Measurements from ENCODE around the gene OR2T6.
"Not testable (repeated sequence)": the region's sequence is repeated elsewhere in the genome, so short reads cannot be mapped to it uniquely, and the experiment has no call there.

The OR2T6 gene, protein sequence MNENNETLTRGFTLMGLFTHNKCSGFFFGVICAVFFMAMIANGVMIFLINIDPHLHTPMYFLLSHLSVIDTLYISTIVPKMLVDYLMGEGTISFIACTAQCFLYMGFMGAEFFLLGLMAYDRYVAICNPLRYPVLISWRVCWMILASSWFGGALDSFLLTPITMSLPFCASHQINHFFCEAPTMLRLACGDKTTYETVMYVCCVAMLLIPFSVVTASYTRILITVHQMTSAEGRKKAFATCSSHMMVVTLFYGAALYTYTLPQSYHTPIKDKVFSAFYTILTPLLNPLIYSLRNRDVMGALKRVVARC

DNA sequence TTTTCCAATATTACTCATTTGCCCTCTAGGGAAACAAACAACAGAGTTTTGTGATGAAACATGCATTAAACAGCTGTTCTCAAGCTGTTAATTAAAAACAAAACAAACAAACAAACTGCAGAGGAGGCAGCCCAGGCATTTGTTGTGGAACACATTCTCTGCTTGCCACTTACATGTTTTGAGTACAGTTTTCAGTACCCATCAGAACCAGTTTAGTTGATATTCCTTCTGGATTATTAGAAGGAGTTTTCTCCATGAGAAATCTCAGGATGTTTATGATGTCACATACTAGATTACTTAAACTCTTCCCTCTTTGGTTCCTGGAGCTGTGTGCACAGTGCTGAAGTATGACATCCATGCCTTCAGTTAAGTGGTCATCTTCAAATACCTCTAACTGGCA, at the start of gene OR2T6:
Gene OR2T6 (plus strand): TSS at position 301 of the 400 bp plus-strand sequence. CDS start 11,863 bp downstream, outside the sequence.
- no peak for DNase-seq

DNA sequence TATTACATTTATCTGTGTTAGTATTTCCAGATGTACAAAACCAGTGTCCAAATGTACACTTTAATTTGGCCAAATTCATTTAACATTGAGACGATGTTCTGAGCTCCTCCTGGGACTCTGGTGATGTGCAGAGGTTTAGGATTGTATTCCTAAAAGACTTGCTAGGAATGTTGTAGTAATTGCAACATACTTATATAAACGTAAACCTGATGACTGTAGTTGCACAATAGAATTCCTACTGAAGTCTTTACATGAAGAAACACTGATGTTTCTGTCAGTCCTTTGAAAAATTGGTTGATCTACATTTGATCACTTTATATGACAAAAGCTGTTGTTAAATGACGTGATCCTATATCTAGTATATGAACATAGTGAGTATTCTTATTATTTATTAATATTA, 32.1 kb upstream of the OR2T6 start:
- no peak for DNase-seq

DNA sequence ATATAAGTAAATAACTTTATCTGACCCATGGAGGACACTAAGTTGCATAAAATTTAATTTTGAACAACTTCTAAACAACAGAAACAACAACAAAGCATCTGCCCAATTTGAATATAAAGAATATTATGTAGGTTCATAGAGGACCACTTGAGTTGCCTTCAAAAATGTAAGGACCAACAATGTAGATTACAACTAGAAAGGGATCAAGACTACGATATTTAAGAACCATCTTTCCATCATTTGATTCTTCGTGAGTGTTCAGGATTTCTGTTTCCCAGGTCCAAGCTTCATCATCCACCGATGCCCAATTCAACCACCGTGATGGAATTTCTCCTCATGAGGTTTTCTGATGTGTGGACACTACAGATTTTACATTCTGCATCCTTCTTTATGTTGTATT, 27.1 kb upstream of the OR2T6 start, which contains the start of gene OR14C36:
Gene OR14C36 (plus strand): TSS at position 301 of the 400 bp plus-strand sequence. CDS start 0 bp downstream, at position 301.
- DNase-seq: no peak

- no peak for DNase-seq
These were observed 16.1 kb upstream of the OR2T6 start for GRCh38 chr1:248359415-248359814.

DNA sequence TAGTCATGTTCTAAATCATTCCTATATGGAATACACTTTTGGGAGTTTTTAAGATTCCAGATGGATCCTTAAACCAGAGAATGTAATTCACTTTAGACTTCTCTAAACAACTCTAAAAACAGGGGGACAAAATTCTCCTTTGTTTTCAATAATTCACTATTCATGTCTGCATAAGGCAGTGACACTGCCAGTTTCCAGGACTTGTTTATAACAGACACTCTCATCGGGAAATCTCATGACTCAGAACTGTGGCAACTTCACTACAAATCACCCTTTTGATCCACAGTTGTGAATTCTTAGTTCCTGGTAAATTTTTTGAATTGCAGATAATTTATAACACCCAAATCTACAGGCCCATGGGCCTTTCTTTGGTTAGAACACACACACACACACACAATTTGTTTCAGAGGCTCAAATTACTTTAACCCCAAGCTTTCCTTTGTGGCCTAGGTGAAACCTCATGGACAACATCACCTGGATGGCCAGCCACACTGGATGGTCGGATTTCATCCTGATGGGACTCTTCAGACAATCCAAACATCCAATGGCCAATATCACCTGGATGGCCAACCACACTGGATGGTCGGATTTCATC, 14.3 kb upstream of the OR2T6 start, which contains the start of gene OR2T4:
Gene OR2T4 (plus strand): TSS at position 545 of the 595 bp plus-strand sequence. CDS start 0 bp downstream, at position 545.
- DNase-seq: no peak

DNA sequence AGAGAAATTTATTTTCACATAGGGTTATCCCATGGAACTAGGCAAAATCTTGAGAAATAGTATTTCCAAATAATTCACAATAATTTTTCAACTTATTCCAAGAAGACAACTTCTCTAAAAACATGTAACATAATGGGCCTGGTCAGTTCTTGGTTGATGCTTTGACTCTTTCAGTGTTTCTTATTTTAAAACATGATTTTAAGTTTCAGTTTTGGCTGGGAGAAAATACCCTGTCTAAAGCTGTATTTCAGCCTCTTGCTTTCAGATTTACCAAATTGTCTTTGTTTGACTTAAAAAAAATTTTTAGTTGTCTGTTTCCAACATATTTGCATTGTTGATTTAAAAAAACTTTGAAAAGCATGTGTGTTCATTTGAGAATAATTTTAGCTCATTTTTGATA, 8.9 kb upstream of the OR2T6 start:
- no peak for DNase-seq

DNA sequence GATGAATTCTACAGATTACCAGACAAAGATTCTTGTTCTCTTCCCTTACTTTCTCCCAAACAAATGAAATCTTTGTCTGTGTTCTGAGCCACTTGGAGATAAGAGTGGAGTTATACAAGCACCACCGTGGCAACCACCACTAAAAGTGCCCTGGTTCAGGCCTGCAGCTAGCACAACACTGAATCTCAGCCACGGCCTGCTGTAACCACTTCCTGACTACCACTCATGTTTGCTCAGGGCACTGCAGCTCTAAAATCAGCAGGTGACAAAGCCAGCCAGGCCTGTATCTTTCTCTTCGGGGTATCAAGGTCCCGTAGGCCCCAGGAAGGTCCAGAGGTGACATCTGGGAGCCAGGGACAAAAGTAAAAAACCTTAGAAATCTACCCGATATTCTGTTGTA, 3.2 kb upstream of the OR2T6 start:
- DNase-seq: no peak

GRCh38 chr1:248373761-248374160, 1.8 kb upstream of the OR2T6 start:
- no peak for DNase-seq

DNA sequence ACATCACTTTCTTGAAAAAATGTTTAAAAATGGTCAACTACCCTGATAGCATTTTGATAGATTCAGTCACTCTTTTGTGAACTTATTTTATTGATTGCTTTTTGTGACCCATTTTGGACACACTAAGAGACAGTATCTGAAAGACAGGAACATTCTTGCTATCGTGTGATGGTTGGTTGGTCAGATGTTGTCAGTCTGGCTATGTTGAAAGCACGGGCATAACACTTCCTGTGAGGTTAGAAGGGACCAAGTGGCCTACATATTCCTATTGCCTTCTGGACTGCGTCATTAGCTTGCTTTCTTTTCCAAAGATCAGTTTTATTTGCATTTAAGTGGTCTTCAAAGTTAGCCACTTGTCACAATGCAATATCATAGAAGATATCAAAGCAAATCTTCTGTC, 1.4 kb downstream of the OR2T6 start:
- no peak for DNase-seq

- no peak for DNase-seq
These were observed 5.3 kb downstream of the OR2T6 start for GRCh38 chr1:248380854-248381253.

DNA sequence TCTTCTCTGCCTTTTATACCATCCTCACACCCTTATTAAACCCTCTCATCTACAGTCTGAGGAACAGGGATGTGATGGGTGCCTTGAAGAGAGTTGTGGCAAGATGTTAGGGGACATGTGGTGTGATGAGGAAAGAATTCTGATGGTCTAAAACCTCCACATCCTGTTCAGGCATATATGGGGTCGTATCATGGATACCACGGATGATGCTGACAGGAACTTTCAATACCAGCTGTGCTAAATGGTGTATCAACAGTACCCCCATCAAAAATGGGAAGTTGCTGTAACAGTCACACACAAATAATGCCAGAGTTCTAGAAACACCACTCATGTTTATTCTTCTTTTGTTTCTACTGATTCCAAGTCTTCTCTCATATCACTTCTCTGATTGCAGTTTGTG, 12.9 kb downstream of the OR2T6 start:
- DNase-seq: no peak

- DNase-seq: no peak
These were observed 17.5 kb downstream of the OR2T6 start for GRCh38 chr1:248393050-248393449.

DNA sequence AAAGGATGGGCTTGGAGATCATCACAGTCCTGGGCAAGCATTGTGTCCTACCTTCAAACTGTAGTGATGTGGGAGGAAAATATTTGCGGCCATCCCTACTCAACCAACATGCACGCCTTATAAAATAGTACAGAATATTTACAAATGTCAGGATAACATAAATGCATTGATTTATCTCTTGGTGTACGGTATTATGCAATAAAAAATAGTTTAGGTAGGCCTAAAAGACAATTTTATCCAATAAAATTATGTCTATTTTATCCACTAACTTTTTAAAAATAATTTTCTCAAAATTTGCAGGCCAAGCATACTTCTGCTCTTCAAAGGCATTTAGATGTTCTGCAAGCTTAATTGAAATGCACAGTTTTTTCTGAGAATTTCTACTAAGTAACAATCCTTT, 27.2 kb downstream of the OR2T6 start, which contains the start of gene OR2T1:
Gene OR2T1 (plus strand): TSS at position 301 of the 400 bp plus-strand sequence. CDS start 3,100 bp downstream, outside the sequence.
- no peak for DNase-seq

- DNase-seq: no peak
These were observed 28.5 kb downstream of the OR2T6 start for GRCh38 chr1:248404024-248404423.

DNA sequence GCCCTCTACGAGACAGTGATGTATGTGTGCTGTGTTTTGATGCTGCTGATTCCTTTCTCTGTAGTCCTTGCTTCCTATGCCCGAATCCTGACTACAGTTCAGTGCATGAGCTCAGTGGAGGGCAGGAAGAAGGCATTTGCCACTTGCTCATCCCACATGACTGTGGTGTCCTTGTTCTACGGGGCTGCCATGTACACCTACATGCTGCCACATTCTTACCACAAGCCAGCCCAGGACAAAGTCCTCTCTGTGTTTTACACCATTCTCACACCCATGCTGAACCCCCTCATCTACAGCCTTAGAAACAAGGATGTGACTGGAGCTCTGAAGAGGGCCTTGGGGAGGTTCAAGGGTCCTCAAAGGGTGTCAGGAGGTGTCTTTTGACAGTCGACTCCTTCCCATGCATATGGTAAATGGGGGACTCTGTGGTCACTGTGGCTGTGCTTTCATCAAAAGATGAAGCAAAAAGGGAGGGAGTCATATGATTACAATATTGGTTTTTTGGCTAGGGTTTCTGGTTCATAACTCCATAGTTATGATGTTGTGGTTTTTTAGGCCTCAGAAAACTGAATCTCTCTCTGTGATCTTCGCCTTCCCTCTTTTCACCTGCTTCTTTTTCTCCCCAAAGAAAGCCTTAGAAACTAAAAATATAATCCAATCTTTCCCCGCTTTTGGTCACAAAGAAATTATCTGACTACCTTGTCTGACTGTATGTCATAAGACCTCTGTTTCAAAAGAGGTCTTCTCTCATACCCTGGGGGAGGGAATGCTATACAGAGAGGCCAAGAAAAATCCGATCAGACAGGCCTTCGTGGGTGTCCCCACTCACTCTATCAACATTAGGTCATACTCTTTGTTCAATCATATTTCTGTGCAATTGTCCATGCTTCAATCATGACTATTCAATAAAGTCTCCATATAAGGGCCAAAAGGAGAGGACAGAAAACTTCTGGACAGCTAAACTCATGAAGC, 31.5 kb downstream of the OR2T6 start:
- no peak for DNase-seq

GRCh38 chr1:248416226-248416625, 40.7 kb downstream of the OR2T6 start:
- no peak for DNase-seq

DNA sequence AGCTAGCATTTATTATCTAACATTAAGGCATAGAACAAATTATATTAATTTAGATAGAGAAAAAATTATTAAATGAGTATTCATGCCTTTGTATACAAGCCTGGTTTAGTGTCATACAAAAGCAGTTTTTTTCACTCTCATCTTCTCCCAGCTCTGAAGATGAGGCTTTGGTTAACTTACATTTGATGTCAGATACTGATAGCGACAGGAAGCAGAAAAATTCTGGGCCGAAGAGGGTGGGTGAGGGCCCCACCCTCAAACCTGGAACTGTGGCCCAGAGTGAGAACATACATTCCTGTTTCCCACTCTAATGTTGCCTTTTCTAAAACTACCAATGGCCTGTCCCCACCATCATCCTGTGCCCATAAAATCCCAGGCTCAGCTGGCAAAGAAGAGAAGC, 42.3 kb downstream of the OR2T6 start:
- no peak for DNase-seq

DNA sequence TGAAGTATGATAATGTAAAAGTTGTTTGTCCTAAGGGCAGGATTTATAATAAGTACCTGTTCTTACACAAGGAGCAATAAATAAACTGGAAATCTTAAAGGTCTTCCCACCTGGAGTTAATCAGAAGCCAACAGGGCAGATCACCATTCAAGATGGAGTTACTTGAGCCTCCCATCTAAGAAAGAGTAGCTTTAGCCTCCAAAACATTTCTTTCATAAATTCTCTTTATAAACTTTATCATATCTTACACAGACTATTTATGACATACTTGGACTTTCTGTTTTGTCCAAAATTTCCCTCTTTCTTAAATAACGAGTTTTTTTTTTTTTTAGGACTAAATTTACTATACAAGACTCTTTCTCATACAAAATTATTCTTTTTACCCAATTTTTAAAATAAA, 45.8 kb downstream of the OR2T6 start:
- no peak for DNase-seq

DNA sequence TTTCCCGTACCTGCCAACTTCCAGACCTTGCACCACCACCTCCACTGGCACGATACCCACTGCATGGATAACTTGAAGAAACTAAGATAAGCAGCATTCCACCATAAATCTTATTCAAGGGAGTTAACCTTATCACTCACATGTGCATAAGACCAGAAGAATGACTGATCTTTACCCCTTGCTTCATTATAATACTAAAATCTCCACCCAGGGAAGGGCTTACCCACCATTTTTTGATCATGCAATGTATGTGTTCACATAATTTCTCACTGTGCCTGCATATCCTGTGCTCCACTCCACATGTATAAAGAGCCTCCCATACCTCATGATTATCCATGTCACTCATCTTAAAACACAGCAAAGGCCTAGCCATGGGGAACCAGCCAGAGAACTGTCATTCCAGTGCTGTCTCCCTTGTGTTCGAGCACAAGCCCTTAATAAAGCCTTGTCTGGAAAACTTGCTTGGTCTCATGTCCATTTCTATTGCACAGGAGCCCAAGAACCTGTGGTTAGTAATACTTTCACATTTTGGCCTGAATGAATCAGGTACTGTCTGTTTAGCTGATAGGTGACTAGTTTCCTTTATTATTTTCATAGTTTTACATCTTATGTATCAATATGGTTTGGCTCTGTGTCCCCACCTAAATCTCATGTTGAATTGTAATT, 52.1 kb downstream of the OR2T6 start:
- DNase-seq: not testable (repeated sequence)

GRCh38 chr1:248428192-248428533, 52.6 kb downstream of the OR2T6 start:
- not testable (repeated sequence) for DNase-seq

DNA sequence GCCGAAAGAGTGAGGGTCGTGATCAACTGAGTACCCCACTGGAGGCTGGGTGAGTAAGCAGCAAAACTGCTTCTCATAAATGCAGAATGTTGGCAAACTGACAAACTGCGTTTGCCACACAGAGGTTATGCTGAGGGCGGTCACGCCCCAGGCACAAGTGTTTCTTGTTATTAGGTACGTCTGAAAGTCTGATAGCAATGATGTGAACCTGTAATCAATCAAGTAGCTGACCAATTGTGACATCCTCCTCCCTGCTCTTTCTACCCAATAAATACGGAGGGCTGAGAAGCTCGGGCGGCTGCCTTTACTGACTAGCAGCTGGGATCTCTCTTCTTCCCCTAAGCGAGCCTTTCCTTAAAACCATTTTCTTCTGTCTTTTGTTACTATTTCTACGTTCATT, 56.1 kb downstream of the OR2T6 start:
- not testable (repeated sequence) for DNase-seq

GRCh38 chr1:248432201-248432600, 56.7 kb downstream of the OR2T6 start:
- DNase-seq: not testable (repeated sequence)

Data from retina (tissue), 1 donor.